ENCODE results near the gene KPNA2.

KPNA2 gene

GRCh38 chr17:68087851-68088250, 52.3 kb downstream of the KPNA2 start:
- Histone ChIP-seq H3K36me3 (ENCODE audit: control insufficient read depth, insufficient read depth, low read length, severe bottlenecking) (no peaks in the 10 kb centered on the region), H3K9me3 (ENCODE audit: control insufficient read depth, low read length) (no peaks in the 10 kb centered on the region), H3K4me3 (ENCODE audit: low read length) (no peak overlapping the region), H3K4me1 (ENCODE audit: control insufficient read depth, insufficient read depth, low read length) (peaks cover 11% of the 10 kb centered on the region), H3K9ac (ENCODE audit: low read length) (no peak overlapping the region), H3K27me3 (replicated peaks; ENCODE audit: control insufficient read depth, insufficient read depth, low read length) (peaks cover 4% of the 10 kb centered on the region)
- DNase-seq (ENCODE audit: low read depth) = no peak

GRCh38 chr17:68089881-68090280, 54.3 kb downstream of the KPNA2 start:
- Histone ChIP-seq H3K9ac (ENCODE audit: low read length) (no peak overlapping the region), H3K4me3 (ENCODE audit: low read length) (no peak overlapping the region), H3K36me3 (ENCODE audit: control insufficient read depth, insufficient read depth, low read length, severe bottlenecking) (no peaks in the 10 kb centered on the region), H3K4me1 (ENCODE audit: control insufficient read depth, insufficient read depth, low read length) (peaks cover 11% of the 10 kb centered on the region), H3K9me3 (ENCODE audit: control insufficient read depth, low read length) (no peaks in the 10 kb centered on the region), H3K27me3 (replicated peaks; ENCODE audit: control insufficient read depth, insufficient read depth, low read length) (no peaks in the 10 kb centered on the region)
- DNase-seq (ENCODE audit: low read depth) = no peak

DNA sequence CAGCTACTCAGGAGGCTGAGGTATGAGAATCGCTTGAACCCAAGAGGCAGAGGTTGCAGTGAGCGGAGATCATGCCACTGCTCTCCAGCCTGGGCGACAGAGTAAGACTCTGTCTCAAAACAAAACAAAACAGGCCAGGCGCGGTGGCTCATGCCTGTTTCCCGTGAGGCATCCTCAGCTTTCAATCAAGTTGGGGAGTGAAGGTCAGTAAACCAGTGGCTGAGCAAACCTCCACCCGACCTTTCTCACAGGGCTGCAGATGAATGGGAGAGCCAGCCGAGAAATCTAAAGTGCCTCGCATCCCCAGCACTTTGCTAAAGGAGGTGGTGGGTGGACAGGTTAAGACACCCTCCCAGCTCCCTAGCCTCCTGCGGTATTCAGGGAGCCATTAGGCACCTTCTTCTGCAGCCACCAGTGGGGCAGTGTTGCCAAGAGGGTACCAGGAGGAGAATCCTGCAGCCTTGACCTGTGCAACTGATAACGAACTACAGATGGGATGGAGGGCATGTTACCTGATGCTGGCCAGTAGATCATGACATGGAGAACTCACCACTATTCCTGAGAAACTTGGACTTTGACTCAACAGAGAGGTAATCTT, 59.0 kb downstream of the KPNA2 start:
- Histone ChIP-seq H3K9ac (ENCODE audit: low read length) (no peak overlapping the region), H3K4me1 (ENCODE audit: control insufficient read depth, insufficient read depth, low read length) (peaks cover 8% of the 10 kb centered on the region), H3K9me3 (ENCODE audit: control insufficient read depth, low read length) (no peaks in the 10 kb centered on the region), H3K4me3 (ENCODE audit: low read length) (no peak overlapping the region), H3K27me3 (replicated peaks; ENCODE audit: control insufficient read depth, insufficient read depth, low read length) (no peaks in the 10 kb centered on the region), H3K36me3 (ENCODE audit: control insufficient read depth, insufficient read depth, low read length, severe bottlenecking) (no peaks in the 10 kb centered on the region)
- no peak for DNase-seq (ENCODE audit: low read depth)

DNA sequence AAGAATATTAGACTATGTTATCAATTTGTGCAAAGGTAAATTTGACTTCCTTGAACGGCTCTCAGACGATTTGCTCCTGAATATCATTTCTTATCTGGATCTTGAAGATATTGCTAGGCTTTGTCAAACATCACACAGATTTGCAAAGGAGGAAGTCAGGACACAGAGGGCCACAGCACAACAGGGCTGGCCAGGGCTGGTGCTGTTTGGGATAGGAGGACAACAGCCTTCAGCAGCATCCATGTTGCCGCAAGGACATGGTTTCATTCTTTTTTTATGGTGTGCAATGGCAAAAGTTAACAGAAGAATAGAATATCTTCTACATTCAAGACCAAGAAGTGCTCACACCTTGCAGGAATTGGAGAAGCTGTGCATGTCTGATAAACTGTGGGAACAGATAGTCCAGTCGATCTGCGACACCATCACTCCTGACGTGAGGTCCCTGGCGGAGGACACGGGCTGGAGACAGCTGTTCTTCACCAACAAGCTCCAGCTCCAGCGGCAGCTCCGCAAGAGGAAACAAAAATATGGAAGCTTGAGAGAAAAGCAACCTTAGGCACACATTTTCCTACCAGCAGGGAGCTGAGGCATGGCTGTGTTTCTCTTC, 59.8 kb downstream of the KPNA2 start:
- Histone ChIP-seq H3K4me3 (ENCODE audit: low read length) (no peak overlapping the region), H3K9ac (ENCODE audit: low read length) (no peak overlapping the region), H3K36me3 (ENCODE audit: control insufficient read depth, insufficient read depth, low read length, severe bottlenecking) (no peaks in the 10 kb centered on the region), H3K27me3 (replicated peaks; ENCODE audit: control insufficient read depth, insufficient read depth, low read length) (no peaks in the 10 kb centered on the region), H3K4me1 (ENCODE audit: control insufficient read depth, insufficient read depth, low read length) (peaks cover 1% of the 10 kb centered on the region), H3K9me3 (ENCODE audit: control insufficient read depth, low read length) (no peaks in the 10 kb centered on the region)
- DNase-seq (ENCODE audit: low read depth) = no peak

GRCh38 chr17:68096111-68096510, 60.6 kb downstream of the KPNA2 start:
- DNase-seq (ENCODE audit: low read depth) = no peak
- Histone ChIP-seq H3K4me1 (ENCODE audit: control insufficient read depth, insufficient read depth, low read length) (no peaks in the 10 kb centered on the region), H3K4me3 (ENCODE audit: low read length) (no peak overlapping the region), H3K9ac (ENCODE audit: low read length) (no peak overlapping the region), H3K36me3 (ENCODE audit: control insufficient read depth, insufficient read depth, low read length, severe bottlenecking) (no peaks in the 10 kb centered on the region), H3K27me3 (replicated peaks; ENCODE audit: control insufficient read depth, insufficient read depth, low read length) (no peaks in the 10 kb centered on the region), H3K9me3 (ENCODE audit: control insufficient read depth, low read length) (no peaks in the 10 kb centered on the region)

Data from adipocyte (in vitro differentiated cells).